H54 (cell line): ENCODE measurements around the gene MIF4GD.
"Not testable (repeated sequence)": the region's sequence is repeated elsewhere in the genome, so short reads cannot be mapped to it uniquely, and the experiment has no call there.

Source experiments
- DNase-seq: peaks from one replicate; pipeline ENCODE4 v3.0.0; 2011; ENCODE audit warnings: low spot score, mixed read lengths; ENCODE audit not compliant: insufficient read length
- FAIRE-seq: peaks from 3 replicates; lab custom pipeline; 2011; peaks lifted over from hg19 to GRCh38; lab: Jason Lieb, UNC
- POLR2A ChIP-seq: IDR thresholded peaks from 2 replicates; pipeline ENCODE4 v1.6.1; 2011; ENCODE audit warnings: low read depth, mild to moderate bottlenecking, low read length

Gene MIF4GD

GRCh38 chr17:75260641-75261335 is 10.2 kb downstream of the MIF4GD start:
- DNase-seq: no peak
- no peak for TF ChIP-seq POLR2A
- FAIRE-seq: no peak

- FAIRE-seq, DNase-seq: not testable (repeated sequence)
Observed at GRCh38 chr17:75257228-75257627, 13.8 kb downstream of the MIF4GD start.

- DNase-seq, FAIRE-seq: not testable (repeated sequence)
Observed at GRCh38 chr17:75255954-75256698, 14.9 kb downstream of the MIF4GD start.

GRCh38 chr17:75252039-75252816 is 18.8 kb downstream of the MIF4GD start:
- DNase-seq: no peak
- no peak for TF ChIP-seq POLR2A
- no peak for FAIRE-seq

- DNase-seq (no peak), FAIRE-seq (no peak)
- TF ChIP-seq POLR2A: no peak
Observed at GRCh38 chr17:75250009-75250471, 21.0 kb downstream of the MIF4GD start.

- DNase-seq: no peak
- TF ChIP-seq POLR2A: no peak
- FAIRE-seq: no peak
Observed at GRCh38 chr17:75249564-75249963, 21.5 kb downstream of the MIF4GD start.

GRCh38 chr17:75246404-75246803 is 24.6 kb downstream of the MIF4GD start:
- DNase-seq: no peak
- no peak for TF ChIP-seq POLR2A
- FAIRE-seq: no peak

- FAIRE-seq: no peak
- TF ChIP-seq POLR2A: no peak
- no peak for DNase-seq
Observed at GRCh38 chr17:75245011-75245410, 26.0 kb downstream of the MIF4GD start.

GRCh38 chr17:75244133-75244866 is 26.7 kb downstream of the MIF4GD start:
- FAIRE-seq (no peak), DNase-seq (no peak)
- no peak for TF ChIP-seq POLR2A

GRCh38 chr17:75242461-75243042 is 28.5 kb downstream of the MIF4GD start:
- FAIRE-seq (no peak), DNase-seq (no peak)
- no peak for TF ChIP-seq POLR2A

- DNase-seq (no peak), FAIRE-seq (no peak)
- TF ChIP-seq POLR2A: no peak
Observed at GRCh38 chr17:75241996-75242460, 29.0 kb downstream of the MIF4GD start.

GRCh38 chr17:75241502-75241901 is 29.5 kb downstream of the MIF4GD start:
- DNase-seq: no peak

GRCh38 chr17:75241143-75241430 is 29.9 kb downstream of the MIF4GD start:
- TF ChIP-seq POLR2A: no peak
- no peak for DNase-seq
- FAIRE-seq: no peak

More at GRCh38 chr17:75241502-75241901, 29.5 kb downstream of the MIF4GD start:
- TF ChIP-seq POLR2A: no peak
- FAIRE-seq: no peak
